Activated CD4-positive, alpha-beta T cell treated with anti-CD3 and anti-CD28 coated beads, Interleukin-2, amount 10 ng/mL, durations not matched to agents 24 days and 14 days (primary cell): ENCODE results near the gene HPS6. TPM values are rescaled to one million over a fixed set of nuclear protein-coding genes. Genes with fewer than 3 reads are reported as not detected.

Experiments used
- DNase-seq: peaks from one replicate; pipeline ENCODE4 v3.0.0; 2022
- H3K27ac Mint-ChIP-seq: one replicate; pipeline ENCODE4 v1.8.0; 2022; ENCODE audit warnings: mild to moderate bottlenecking, mixed read lengths
- H3K27me3 Mint-ChIP-seq: one replicate; pipeline ENCODE4 v1.8.0; 2022; ENCODE audit warnings: mixed read lengths
- H3K36me3 Mint-ChIP-seq: one replicate; pipeline ENCODE4 v1.8.0; 2022; ENCODE audit warnings: low read depth, mild to moderate bottlenecking, mixed read lengths
- H3K4me1 Mint-ChIP-seq: one replicate; pipeline ENCODE4 v1.8.0; 2021; ENCODE audit warnings: mixed read lengths
- H3K4me3 Mint-ChIP-seq: one replicate; pipeline ENCODE4 v1.8.0; 2022; ENCODE audit warnings: mild to moderate bottlenecking, moderate library complexity, mixed read lengths
- H3K9me3 Mint-ChIP-seq: one replicate; pipeline ENCODE4 v1.8.0; 2021; ENCODE audit warnings: mixed read lengths
- intact Hi-C: fragments of 100-400 bp; cut with micrococcal nuclease; formaldehyde crosslinking; loops from one replicate; pipeline ENCODE4 v1.15.1; 2023
- total RNA-seq: library from RNA; stranded (reverse); gene quantifications from 2 replicates; pipeline ENCODE4 v1.2.3, GENCODE V29; 2022

Gene HPS6
- total RNA-seq, 1 donor from 2014 or later, result 25.8 TPM

GRCh38 chr10:102116656-102117055, 51.5 kb downstream of the HPS6 start:
- peaks cover 62% of the 10 kb centered on the region for H3K4me1 Mint-ChIP-seq
- peak overlapping the region; percentile 98 for H3K27ac Mint-ChIP-seq
- intact Hi-C loops, result no loop called here
- H3K36me3 Mint-ChIP-seq, result peaks cover 12% of the 10 kb centered on the region
- no peaks in the 10 kb centered on the region for H3K27me3 Mint-ChIP-seq
- peak overlapping the region; percentile 94 for H3K4me3 Mint-ChIP-seq
- H3K9me3 Mint-ChIP-seq, result no peaks in the 10 kb centered on the region
- no peak for DNase-seq

Other genes with a start within 250 kb of the HPS6 start
- 99.9 and 102 TPM in 2 replicates for gene OGA, start 246.9 kb upstream of the HPS6 start, total RNA-seq
- gene KCNIP2, start 221.5 kb upstream of the HPS6 start, total RNA-seq, result 2.3 and 3.5 TPM in 2 replicates
- gene ARMH3, start 9.2 kb upstream of the HPS6 start, total RNA-seq, result 20.9 and 23.2 TPM in 2 replicates
- 76.4 and 78.2 TPM in 2 replicates for gene LDB1, start 55.0 kb downstream of the HPS6 start, total RNA-seq
- 111 and 113 TPM in 2 replicates for gene PPRC1, start 67.7 kb downstream of the HPS6 start, total RNA-seq
- gene NOLC1, start 87.0 kb downstream of the HPS6 start, total RNA-seq, result 268 and 281 TPM in 2 replicates
- gene ELOVL3, start 160.9 kb downstream of the HPS6 start, total RNA-seq, result 0.14 TPM in 1 of 2 replicates, not detected in the other
- gene PITX3, start 176.2 kb downstream of the HPS6 start, total RNA-seq, result 0.54 and 0.86 TPM in 2 replicates
- gene GBF1, start 180.2 kb downstream of the HPS6 start, total RNA-seq, result 45.2 and 47.7 TPM in 2 replicates